Measurements from ENCODE around the gene PIM2.
A peak's percentile ranks its signal among the peaks of the same experiment; 100 is the strongest.

DNA sequence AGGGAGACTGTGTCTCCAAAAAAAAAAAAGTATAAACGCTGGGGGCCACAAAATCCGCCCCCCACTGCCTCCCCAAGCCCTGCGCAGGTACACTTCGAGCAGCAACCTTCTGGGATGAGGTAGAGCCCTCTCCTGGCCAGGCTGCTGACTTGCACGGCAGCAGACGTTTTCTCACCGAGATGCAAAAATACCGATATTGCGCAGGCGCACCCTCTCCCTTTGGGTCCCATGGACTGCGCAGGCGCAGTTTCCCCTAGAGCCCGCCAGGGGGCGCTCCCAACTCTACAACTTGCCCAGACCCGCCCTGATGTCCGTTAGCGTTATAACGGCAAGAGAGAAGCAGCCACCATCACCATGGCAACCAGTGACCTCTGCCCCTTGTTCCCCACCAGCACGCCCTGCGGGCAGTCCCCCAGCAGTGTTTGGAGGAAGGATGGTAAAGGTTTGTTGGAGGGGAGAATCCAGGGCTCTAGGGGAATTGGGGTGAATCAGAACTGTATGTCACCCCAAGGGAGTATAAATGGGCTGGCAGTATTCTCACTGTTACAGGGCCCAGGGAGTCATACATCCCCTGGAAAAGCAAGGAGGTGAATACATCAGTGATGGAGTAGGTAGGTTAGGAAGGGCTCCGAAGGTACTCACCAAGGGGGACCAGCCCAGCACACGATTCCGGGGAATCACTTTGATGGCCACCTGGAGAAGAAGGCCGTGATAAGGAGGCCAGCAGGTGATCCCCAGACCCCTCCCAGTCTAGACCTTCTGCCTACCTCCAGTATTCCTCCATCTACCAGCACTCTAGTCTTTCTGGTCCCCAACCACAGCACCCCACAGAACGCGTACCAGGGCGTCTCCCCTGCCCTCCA lies 1.5 kb downstream of the PIM2 start:
- TF ChIP-seq POLR2A (IDR thresholded peaks at IDR 0.05), result peak in 1 of 2 donors; percentile 45
- TF ChIP-seq, protein P1, sequence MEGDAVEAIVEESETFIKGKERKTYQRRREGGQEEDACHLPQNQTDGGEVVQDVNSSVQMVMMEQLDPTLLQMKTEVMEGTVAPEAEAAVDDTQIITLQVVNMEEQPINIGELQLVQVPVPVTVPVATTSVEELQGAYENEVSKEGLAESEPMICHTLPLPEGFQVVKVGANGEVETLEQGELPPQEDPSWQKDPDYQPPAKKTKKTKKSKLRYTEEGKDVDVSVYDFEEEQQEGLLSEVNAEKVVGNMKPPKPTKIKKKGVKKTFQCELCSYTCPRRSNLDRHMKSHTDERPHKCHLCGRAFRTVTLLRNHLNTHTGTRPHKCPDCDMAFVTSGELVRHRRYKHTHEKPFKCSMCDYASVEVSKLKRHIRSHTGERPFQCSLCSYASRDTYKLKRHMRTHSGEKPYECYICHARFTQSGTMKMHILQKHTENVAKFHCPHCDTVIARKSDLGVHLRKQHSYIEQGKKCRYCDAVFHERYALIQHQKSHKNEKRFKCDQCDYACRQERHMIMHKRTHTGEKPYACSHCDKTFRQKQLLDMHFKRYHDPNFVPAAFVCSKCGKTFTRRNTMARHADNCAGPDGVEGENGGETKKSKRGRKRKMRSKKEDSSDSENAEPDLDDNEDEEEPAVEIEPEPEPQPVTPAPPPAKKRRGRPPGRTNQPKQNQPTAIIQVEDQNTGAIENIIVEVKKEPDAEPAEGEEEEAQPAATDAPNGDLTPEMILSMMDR (IDR thresholded peaks at IDR 0.05), result peak; percentile 87 to 96 (median 92)
